MCF 10A (cell line): ENCODE results near the gene VRK1. TPM values are rescaled to one million over a fixed set of nuclear protein-coding genes. Genes with fewer than 3 reads are reported as not detected.
A peak's percentile ranks its signal among the peaks of the same experiment; 100 is the strongest.

Experiments
- BruUV-seq: library from RNA; stranded (reverse); fragments of 400-500 nt; replicated peaks from 2 replicates; lab custom pipeline; 2021; lab: Mats Ljungman, UMichigan
- CTCF ChIA-PET: fragments of 300-600 bp; sonication (Branson Sonifier 250); formaldehyde crosslinking; extraction: SDS; loops from one replicate; lab custom pipeline; 2021; ENCODE audit warnings: antibody characterized with exemption, inconsistent platforms; lab: Yijun Ruan, JAX
- POLR2A ChIA-PET: fragments of 300-600, 350-650 bp; sonication (Branson Sonifier 250); formaldehyde crosslinking; extraction: SDS; loops from one replicate; lab custom pipeline; 2020; ENCODE audit warnings: antibody characterized with exemption, inconsistent platforms; lab: Yijun Ruan, JAX
- DNase-seq: peaks from one replicate; pipeline ENCODE4 v3.0.0-alpha.2; 2018; ENCODE audit not compliant: unreplicated experiment
- H3K27ac Mint-ChIP-seq: one replicate; pipeline ENCODE4 v1.8.0; 2022; ENCODE audit warnings: mild to moderate bottlenecking, low read depth, mixed read lengths; ENCODE audit not compliant: unreplicated experiment
- H3K27me3 Mint-ChIP-seq: one replicate; pipeline ENCODE4 v1.8.0; 2022; ENCODE audit warnings: mixed read lengths; ENCODE audit not compliant: insufficient read depth, unreplicated experiment
- H3K36me3 Mint-ChIP-seq: one replicate; pipeline ENCODE4 v1.8.0; 2022; ENCODE audit warnings: mild to moderate bottlenecking, moderate library complexity, mixed read lengths; ENCODE audit not compliant: insufficient read depth, unreplicated experiment
- H3K4me1 Mint-ChIP-seq: one replicate; pipeline ENCODE4 v1.8.0; 2022; ENCODE audit warnings: mixed read lengths; ENCODE audit not compliant: insufficient read depth, unreplicated experiment
- H3K4me3 Mint-ChIP-seq: one replicate; pipeline ENCODE4 v1.8.0; 2022; ENCODE audit warnings: mild to moderate bottlenecking, moderate library complexity, mixed read lengths; ENCODE audit not compliant: unreplicated experiment
- H3K9me3 Mint-ChIP-seq: one replicate; pipeline ENCODE4 v1.8.0; 2022; ENCODE audit warnings: mixed read lengths; ENCODE audit not compliant: unreplicated experiment
- CTCF ChIP-seq: fragments of 200-600 bp; IDR thresholded peaks from one replicate; pipeline ENCODE4 v1.8.0; 2022; ENCODE audit warnings: antibody characterized with exemption, mild to moderate bottlenecking; ENCODE audit not compliant: unreplicated experiment
- intact Hi-C: fragments of 100-400 bp; cut with micrococcal nuclease; formaldehyde crosslinking; loops from 2 replicates; pipeline ENCODE4 v1.14.1; 2022
- total RNA-seq: library from RNA; stranded (reverse); gene quantifications from 2 replicates; pipeline ENCODE4 v1.2.3, GENCODE V29; 2022

The VRK1 gene
- total RNA-seq, 1 experiment from 2014 or later, result 17.7 TPM

DNA sequence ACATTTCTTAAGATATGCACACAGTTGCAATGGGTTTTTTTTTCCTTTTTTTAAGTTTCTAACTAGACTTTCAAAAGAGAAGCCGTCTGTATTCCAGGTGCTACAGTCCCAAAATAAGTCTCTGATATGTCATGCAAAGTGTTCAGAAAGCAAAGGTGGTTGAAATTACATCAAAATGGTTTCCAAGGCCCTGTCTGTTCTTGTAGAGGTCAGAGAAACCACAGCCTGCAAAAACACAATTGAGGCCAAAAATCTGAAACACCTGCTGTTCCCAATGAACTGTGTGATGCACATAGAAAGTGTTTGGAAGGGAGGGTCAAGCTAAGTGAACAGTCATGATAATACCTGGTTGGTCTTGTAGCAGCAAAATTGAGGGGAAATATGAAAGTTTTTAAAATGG lies 91.0 kb downstream of the VRK1 start:
- Mint-ChIP-seq H3K4me3 (no peak overlapping the region), H3K9me3 (no peaks in the 10 kb centered on the region), H3K27me3 (no peaks in the 10 kb centered on the region), H3K4me1 (no peaks in the 10 kb centered on the region), H3K27ac (no peak overlapping the region), H3K36me3 (no peaks in the 10 kb centered on the region)
- no peak for TF ChIP-seq CTCF
- intact Hi-C loops, result no loop called here
- POLR2A ChIA-PET, result no interaction called here
- BruUV-seq, result no TSS peak
- CTCF ChIA-PET, result no interaction called here
- no peak for DNase-seq

DNA sequence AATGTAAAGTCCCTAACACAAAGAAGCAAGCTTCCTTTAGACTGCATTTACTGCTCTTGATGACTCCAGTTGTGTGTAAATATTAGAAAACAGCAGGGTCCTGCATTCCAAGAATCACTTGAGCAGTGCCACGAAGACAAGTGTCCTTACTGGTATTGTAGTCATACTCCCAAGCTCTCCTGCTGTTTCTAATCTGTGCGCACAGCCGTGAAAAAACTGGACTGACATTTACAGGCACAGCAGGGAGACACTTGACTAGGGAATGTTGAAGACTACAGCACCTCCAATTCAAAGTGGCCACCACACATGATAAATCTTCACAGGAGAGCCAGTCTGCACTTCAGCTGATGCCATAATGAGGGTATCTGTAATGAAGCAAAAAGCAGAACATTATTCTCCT lies 91.4 kb downstream of the VRK1 start:
- no peaks in the 10 kb centered on the region for H3K4me1 Mint-ChIP-seq
- no peak overlapping the region for H3K27ac Mint-ChIP-seq
- no TSS peak for BruUV-seq
- no peaks in the 10 kb centered on the region for H3K9me3 Mint-ChIP-seq
- ChIA-PET POLR2A (no interaction called here), CTCF (no interaction called here)
- H3K27me3 Mint-ChIP-seq, result no peaks in the 10 kb centered on the region
- intact Hi-C loops, result no loop called here
- no peak overlapping the region for H3K4me3 Mint-ChIP-seq
- no peak for DNase-seq
- no peaks in the 10 kb centered on the region for H3K36me3 Mint-ChIP-seq
- TF ChIP-seq CTCF, result no peak

GRCh38 chr14:96889091-96889490 lies 91.9 kb downstream of the VRK1 start:
- H3K9me3 Mint-ChIP-seq, result no peaks in the 10 kb centered on the region
- CTCF ChIA-PET, result interaction anchor here (0.7 kb wide), 1 partner anchor 62 kb away, joined by 3 read pairs; no protein-coding TSS in a partner anchor
- no peak overlapping the region for H3K27ac Mint-ChIP-seq
- no TSS peak for BruUV-seq
- no peak for DNase-seq
- TF ChIP-seq CTCF, result no peak
- no peaks in the 10 kb centered on the region for H3K4me1 Mint-ChIP-seq
- intact Hi-C loops, result no loop called here
- no peak overlapping the region for H3K4me3 Mint-ChIP-seq
- POLR2A ChIA-PET, result no interaction called here
- H3K27me3 Mint-ChIP-seq, result no peaks in the 10 kb centered on the region
- H3K36me3 Mint-ChIP-seq, result no peaks in the 10 kb centered on the region

- no peak for DNase-seq
- Mint-ChIP-seq H3K4me3 (no peak overlapping the region), H3K9me3 (no peaks in the 10 kb centered on the region), H3K4me1 (no peaks in the 10 kb centered on the region), H3K36me3 (peaks cover 7% of the 10 kb centered on the region), H3K27me3 (no peaks in the 10 kb centered on the region), H3K27ac (peak overlapping the region; percentile 3)
- POLR2A ChIA-PET, result no interaction called here
- CTCF ChIA-PET, result interaction anchor here (0.6 kb wide), 1 partner anchor 756 kb away, joined by 3 read pairs; no protein-coding TSS in a partner anchor
- no peak for TF ChIP-seq CTCF
- no TSS peak for BruUV-seq
- intact Hi-C loops, result no loop called here
Measured at GRCh38 chr14:96893966-96894622, 96.9 kb downstream of the VRK1 start.
